ENCODE measurements around the gene MAD1L1. TPM values are rescaled to one million over a fixed set of nuclear protein-coding genes. Genes with fewer than 3 reads are reported as not detected.

MAD1L1 gene
- total and polyA plus RNA-seq, 2 of the 8 experiments (the other 6 are each of a cell fraction or from before 2014, with no cell fraction given), result 40.4 to 44.6 TPM

DNA sequence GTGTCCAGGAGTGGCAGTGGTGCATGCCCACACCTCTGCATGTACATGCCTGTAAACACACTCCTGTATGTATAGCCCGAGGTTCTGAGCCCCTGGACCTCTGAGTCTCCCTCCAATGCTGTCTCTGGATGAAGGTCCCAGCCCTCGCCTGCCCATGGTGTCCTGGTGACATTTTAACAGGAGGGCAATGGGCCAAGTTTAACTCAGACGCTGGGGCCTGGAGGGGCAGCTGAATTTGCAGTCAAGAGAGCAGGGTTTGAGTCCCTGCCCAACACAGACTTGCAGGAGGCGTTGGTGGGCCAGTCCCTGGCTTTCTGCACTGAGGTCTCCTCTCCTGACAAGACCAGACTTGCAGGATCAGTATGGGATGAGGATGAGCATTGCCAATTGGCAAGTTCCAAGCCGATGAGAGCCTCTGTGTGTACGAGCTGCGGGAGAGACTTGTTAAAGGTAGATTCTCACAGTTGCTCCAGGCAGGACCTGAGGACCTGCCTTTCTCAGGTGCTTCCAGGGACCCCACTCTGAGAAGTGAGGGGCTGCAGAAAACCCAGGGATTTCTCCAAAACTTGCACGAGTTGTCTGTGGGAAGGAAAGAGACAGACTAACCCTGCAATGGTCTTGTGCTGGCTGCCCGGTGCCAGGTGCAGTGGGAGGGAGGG lies 420.8 kb downstream of the MAD1L1 start (continued):
- TF ChIP-seq, protein P1, sequence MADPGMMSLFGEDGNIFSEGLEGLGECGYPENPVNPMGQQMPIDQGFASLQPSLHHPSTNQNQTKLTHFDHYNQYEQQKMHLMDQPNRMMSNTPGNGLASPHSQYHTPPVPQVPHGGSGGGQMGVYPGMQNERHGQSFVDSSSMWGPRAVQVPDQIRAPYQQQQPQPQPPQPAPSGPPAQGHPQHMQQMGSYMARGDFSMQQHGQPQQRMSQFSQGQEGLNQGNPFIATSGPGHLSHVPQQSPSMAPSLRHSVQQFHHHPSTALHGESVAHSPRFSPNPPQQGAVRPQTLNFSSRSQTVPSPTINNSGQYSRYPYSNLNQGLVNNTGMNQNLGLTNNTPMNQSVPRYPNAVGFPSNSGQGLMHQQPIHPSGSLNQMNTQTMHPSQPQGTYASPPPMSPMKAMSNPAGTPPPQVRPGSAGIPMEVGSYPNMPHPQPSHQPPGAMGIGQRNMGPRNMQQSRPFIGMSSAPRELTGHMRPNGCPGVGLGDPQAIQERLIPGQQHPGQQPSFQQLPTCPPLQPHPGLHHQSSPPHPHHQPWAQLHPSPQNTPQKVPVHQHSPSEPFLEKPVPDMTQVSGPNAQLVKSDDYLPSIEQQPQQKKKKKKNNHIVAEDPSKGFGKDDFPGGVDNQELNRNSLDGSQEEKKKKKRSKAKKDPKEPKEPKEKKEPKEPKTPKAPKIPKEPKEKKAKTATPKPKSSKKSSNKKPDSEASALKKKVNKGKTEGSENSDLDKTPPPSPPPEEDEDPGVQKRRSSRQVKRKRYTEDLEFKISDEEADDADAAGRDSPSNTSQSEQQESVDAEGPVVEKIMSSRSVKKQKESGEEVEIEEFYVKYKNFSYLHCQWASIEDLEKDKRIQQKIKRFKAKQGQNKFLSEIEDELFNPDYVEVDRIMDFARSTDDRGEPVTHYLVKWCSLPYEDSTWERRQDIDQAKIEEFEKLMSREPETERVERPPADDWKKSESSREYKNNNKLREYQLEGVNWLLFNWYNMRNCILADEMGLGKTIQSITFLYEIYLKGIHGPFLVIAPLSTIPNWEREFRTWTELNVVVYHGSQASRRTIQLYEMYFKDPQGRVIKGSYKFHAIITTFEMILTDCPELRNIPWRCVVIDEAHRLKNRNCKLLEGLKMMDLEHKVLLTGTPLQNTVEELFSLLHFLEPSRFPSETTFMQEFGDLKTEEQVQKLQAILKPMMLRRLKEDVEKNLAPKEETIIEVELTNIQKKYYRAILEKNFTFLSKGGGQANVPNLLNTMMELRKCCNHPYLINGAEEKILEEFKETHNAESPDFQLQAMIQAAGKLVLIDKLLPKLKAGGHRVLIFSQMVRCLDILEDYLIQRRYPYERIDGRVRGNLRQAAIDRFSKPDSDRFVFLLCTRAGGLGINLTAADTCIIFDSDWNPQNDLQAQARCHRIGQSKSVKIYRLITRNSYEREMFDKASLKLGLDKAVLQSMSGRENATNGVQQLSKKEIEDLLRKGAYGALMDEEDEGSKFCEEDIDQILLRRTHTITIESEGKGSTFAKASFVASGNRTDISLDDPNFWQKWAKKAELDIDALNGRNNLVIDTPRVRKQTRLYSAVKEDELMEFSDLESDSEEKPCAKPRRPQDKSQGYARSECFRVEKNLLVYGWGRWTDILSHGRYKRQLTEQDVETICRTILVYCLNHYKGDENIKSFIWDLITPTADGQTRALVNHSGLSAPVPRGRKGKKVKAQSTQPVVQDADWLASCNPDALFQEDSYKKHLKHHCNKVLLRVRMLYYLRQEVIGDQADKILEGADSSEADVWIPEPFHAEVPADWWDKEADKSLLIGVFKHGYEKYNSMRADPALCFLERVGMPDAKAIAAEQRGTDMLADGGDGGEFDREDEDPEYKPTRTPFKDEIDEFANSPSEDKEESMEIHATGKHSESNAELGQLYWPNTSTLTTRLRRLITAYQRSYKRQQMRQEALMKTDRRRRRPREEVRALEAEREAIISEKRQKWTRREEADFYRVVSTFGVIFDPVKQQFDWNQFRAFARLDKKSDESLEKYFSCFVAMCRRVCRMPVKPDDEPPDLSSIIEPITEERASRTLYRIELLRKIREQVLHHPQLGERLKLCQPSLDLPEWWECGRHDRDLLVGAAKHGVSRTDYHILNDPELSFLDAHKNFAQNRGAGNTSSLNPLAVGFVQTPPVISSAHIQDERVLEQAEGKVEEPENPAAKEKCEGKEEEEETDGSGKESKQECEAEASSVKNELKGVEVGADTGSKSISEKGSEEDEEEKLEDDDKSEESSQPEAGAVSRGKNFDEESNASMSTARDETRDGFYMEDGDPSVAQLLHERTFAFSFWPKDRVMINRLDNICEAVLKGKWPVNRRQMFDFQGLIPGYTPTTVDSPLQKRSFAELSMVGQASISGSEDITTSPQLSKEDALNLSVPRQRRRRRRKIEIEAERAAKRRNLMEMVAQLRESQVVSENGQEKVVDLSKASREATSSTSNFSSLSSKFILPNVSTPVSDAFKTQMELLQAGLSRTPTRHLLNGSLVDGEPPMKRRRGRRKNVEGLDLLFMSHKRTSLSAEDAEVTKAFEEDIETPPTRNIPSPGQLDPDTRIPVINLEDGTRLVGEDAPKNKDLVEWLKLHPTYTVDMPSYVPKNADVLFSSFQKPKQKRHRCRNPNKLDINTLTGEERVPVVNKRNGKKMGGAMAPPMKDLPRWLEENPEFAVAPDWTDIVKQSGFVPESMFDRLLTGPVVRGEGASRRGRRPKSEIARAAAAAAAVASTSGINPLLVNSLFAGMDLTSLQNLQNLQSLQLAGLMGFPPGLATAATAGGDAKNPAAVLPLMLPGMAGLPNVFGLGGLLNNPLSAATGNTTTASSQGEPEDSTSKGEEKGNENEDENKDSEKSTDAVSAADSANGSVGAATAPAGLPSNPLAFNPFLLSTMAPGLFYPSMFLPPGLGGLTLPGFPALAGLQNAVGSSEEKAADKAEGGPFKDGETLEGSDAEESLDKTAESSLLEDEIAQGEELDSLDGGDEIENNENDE (IDR thresholded peaks at IDR 0.05; ENCODE audit: insufficient replicate concordance, low read length), result no peak
- TF ChIP-seq HDAC6 (IDR thresholded peaks at IDR 0.05; ENCODE audit: low read depth, low read length) (no peak), HDAC2 (IDR thresholded peaks at IDR 0.05; ENCODE audit: borderline replicate concordance in 1 of 2, low read depth in 2 of 2, low read length in 2 of 2) (no peak)
